PC-3 (cell line): ENCODE results near the gene MLIP. TPM values are rescaled to one million over a fixed set of nuclear protein-coding genes. Genes with fewer than 3 reads are reported as not detected.

Experiments used
- ATAC-seq: fragments of 200-7000 bp; cut with Tn5 transposase; 2 replicates; pipeline ENCODE4 v1.9.1; 2020; ENCODE audit warnings: mild to moderate bottlenecking, moderate library complexity
- BruUV-seq: library from RNA; stranded (reverse); fragments of 400-500 nt; replicated peaks from 2 replicates; lab custom pipeline; 2021; lab: Mats Ljungman, UMichigan
- CTCF ChIA-PET: fragments of 300-600 bp; sonication (Branson Sonifier 250); formaldehyde crosslinking; loops from one replicate; lab custom pipeline; 2022; ENCODE audit warnings: antibody characterized with exemption; lab: Charles Lee
- POLR2A ChIA-PET: fragments of 300-600 bp; sonication (Branson Sonifier 250); formaldehyde crosslinking; loops from one replicate; lab custom pipeline; 2022; ENCODE audit warnings: antibody characterized with exemption; ENCODE audit not compliant: unreplicated experiment; lab: Charles Lee
- DNase-seq: peaks from one replicate; pipeline ENCODE4 v3.0.0-alpha.2; 2015
- H2AFZ ChIP-seq: fragments of 300-600 bp; sonication (generic); 2 replicates; pipeline ENCODE4 v1.6.0; 2016; ENCODE audit warnings: antibody characterized with exemption, low read length
- H3F3A ChIP-seq: fragments of 300-600 bp; sonication (generic); one replicate; pipeline ENCODE4 v1.6.0; 2017; ENCODE audit warnings: antibody characterized with exemption, low read length, control low read depth, mild to moderate bottlenecking; ENCODE audit not compliant: unreplicated experiment
- H3K27ac ChIP-seq: fragments of 300-600 bp; sonication (generic); 2 replicates; pipeline ENCODE4 v1.5.1; 2016; ENCODE audit warnings: mild to moderate bottlenecking, low read length
- H3K27me3 ChIP-seq: fragments of 300-600 bp; sonication (generic); 2 replicates; pipeline ENCODE4 v1.6.1; 2016; ENCODE audit warnings: low read length, mixed read lengths
- H3K36me3 ChIP-seq: fragments of 300-600 bp; sonication (generic); 2 replicates; pipeline ENCODE4 v1.6.1; 2016; ENCODE audit warnings: low read depth, mixed run types, low read length, mixed read lengths
- H3K4me1 ChIP-seq: fragments of 300-600 bp; sonication (generic); 2 replicates; pipeline ENCODE4 v1.5.1; 2016; ENCODE audit warnings: low read length; ENCODE audit not compliant: insufficient read depth
- H3K4me2 ChIP-seq: fragments of 300-600 bp; sonication (generic); 2 replicates; pipeline ENCODE4 v1.6.0; 2016; ENCODE audit warnings: low read length
- H3K4me3 ChIP-seq: fragments of 300-600 bp; sonication (generic); 2 replicates; pipeline ENCODE4 v1.5.1; 2016; ENCODE audit warnings: mild to moderate bottlenecking, low read length, mixed read lengths
- H3K79me2 ChIP-seq: fragments of 300-600 bp; sonication (generic); 2 replicates; pipeline ENCODE4 v1.6.1; 2017; ENCODE audit warnings: low read length, mixed read lengths
- H3K9ac ChIP-seq: fragments of 300-600 bp; sonication (generic); 2 replicates; pipeline ENCODE4 v1.6.0; 2016; ENCODE audit warnings: mild to moderate bottlenecking, low read length
- H3K9me2 ChIP-seq: fragments of 300-600 bp; sonication (generic); replicated peaks from 2 replicates; pipeline ENCODE4 v1.6.1; 2016; ENCODE audit warnings: mixed run types, low read length, mixed read lengths
- H3K9me3 ChIP-seq: fragments of 300-600 bp; sonication (generic); 2 replicates; pipeline ENCODE4 v1.6.1; 2016; ENCODE audit warnings: low read length, mixed read lengths
- H4K20me1 ChIP-seq: fragments of 300-600 bp; sonication (generic); 2 replicates; pipeline ENCODE4 v1.6.1; 2016; ENCODE audit warnings: low read length, mixed read lengths
- CTCF ChIP-seq: fragments of 300-600 bp; sonication (generic); conservative IDR thresholded peaks from 2 replicates; pipeline ENCODE4 v1.5.1; 2017; ENCODE audit warnings: antibody characterized with exemption, low read depth, mild to moderate bottlenecking, low read length
- EZH2 ChIP-seq: fragments of 300-600 bp; sonication (generic); IDR thresholded peaks from one replicate; pipeline ENCODE4 v1.6.1; 2017; ENCODE audit warnings: antibody characterized with exemption, mild to moderate bottlenecking, low read length; ENCODE audit not compliant: unreplicated experiment
- EZH2phosphoT487 ChIP-seq: fragments of 300-600 bp; sonication (generic); IDR thresholded peaks from 2 replicates; pipeline ENCODE4 v1.6.1; 2018; ENCODE audit warnings: mild to moderate bottlenecking, antibody characterized with exemption, low read length, borderline replicate concordance
- intact Hi-C: fragments of 100-400 bp; cut with micrococcal nuclease; formaldehyde crosslinking; loops from 2 replicates; pipeline ENCODE4 v1.9.0; 2023
- total RNA-seq: library from RNA; depleted of rRNA; stranded (reverse); fragments of >200 nt; gene quantifications from 2 replicates; pipeline ENCODE4 v1.2.3, GENCODE V29; 2014

Gene MLIP
- total RNA-seq, 1 experiment from 2014 or later = not detected

GRCh38 chr6:54072635-54073313, 38.5 kb upstream of the MLIP start:
- no peak for DNase-seq
- Histone ChIP-seq H3K9me2 (no peaks in the 10 kb centered on the region), H3K9ac (no peak overlapping the region), H3K27ac (no peak overlapping the region), H3K4me3 (no peak overlapping the region), H2AFZ (no peak overlapping the region), H3K4me1 (no peaks in the 10 kb centered on the region), H3K4me2 (no peak overlapping the region), H3K9me3 (no peaks in the 10 kb centered on the region), H3F3A (no peaks in the 10 kb centered on the region), H3K36me3 (no peaks in the 10 kb centered on the region), H4K20me1 (no peaks in the 10 kb centered on the region), H3K79me2 (no peaks in the 10 kb centered on the region), H3K27me3 (no peaks in the 10 kb centered on the region)
- CTCF ChIA-PET = no interaction called here
- POLR2A ChIA-PET = no interaction called here
- no peak for ATAC-seq
- BruUV-seq = no TSS peak
- intact Hi-C loops = no loop called here
- TF ChIP-seq EZH2phosphoT487 (no peak), EZH2 (no peak), CTCF (no peak)

- Histone ChIP-seq H3F3A (no peaks in the 10 kb centered on the region), H3K9me3 (no peaks in the 10 kb centered on the region), H3K9me2 (no peaks in the 10 kb centered on the region), H3K79me2 (no peaks in the 10 kb centered on the region), H3K4me1 (no peaks in the 10 kb centered on the region), H3K9ac (no peak overlapping the region), H4K20me1 (no peaks in the 10 kb centered on the region), H2AFZ (no peak overlapping the region), H3K27ac (no peak overlapping the region), H3K27me3 (no peaks in the 10 kb centered on the region), H3K4me3 (no peak overlapping the region), H3K36me3 (no peaks in the 10 kb centered on the region), H3K4me2 (no peak overlapping the region)
- TF ChIP-seq EZH2 = no peak
- no peak for TF ChIP-seq EZH2phosphoT487
- TF ChIP-seq CTCF = no peak
- DNase-seq = no peak
- no TSS peak for BruUV-seq
- ChIA-PET POLR2A (no interaction called here), CTCF (no interaction called here)
- no peak for ATAC-seq
- intact Hi-C loops = no loop called here
Measured at GRCh38 chr6:54073487-54073886, 37.8 kb upstream of the MLIP start.

GRCh38 chr6:54074109-54074508, 37.1 kb upstream of the MLIP start:
- H3K9ac ChIP-seq = no peak overlapping the region
- H3K36me3 ChIP-seq = no peaks in the 10 kb centered on the region
- H3K79me2 ChIP-seq = no peaks in the 10 kb centered on the region
- no peak overlapping the region for H3K4me3 ChIP-seq
- H2AFZ ChIP-seq = no peak overlapping the region
- H3K4me1 ChIP-seq = no peaks in the 10 kb centered on the region
- DNase-seq (no peak), ATAC-seq (no peak)
- TF ChIP-seq EZH2 (no peak), CTCF (no peak), EZH2phosphoT487 (no peak)
- no peaks in the 10 kb centered on the region for H3K9me3 ChIP-seq
- no TSS peak for BruUV-seq
- H3K4me2 ChIP-seq = no peak overlapping the region
- no peak overlapping the region for H3K27ac ChIP-seq
- H3K27me3 ChIP-seq = no peaks in the 10 kb centered on the region
- H3K9me2 ChIP-seq = no peaks in the 10 kb centered on the region
- CTCF ChIA-PET = no interaction called here
- POLR2A ChIA-PET = no interaction called here
- no peaks in the 10 kb centered on the region for H4K20me1 ChIP-seq
- H3F3A ChIP-seq = no peaks in the 10 kb centered on the region
- intact Hi-C loops = no loop called here
